ENCODE measurements around the gene WNK2.
A peak's percentile ranks its signal among the peaks of the same experiment; 100 is the strongest.

Gene WNK2

GRCh38 chr9:93151097-93151784 is 32.7 kb upstream of the WNK2 start:
- DNase-seq = no peak
- TF ChIP-seq POLR2A (IDR thresholded peaks at IDR 0.05; ENCODE audit: low read length) (no peak), GATA1 (IDR thresholded peaks at IDR 0.05; ENCODE audit: low read depth, low read length) (no peak)

- DNase-seq = peak; percentile 34 to 42
- TF ChIP-seq POLR2A (IDR thresholded peaks at IDR 0.05; ENCODE audit: low read length) (no peak), GATA1 (IDR thresholded peaks at IDR 0.05; ENCODE audit: low read depth, low read length) (no peak)
Observed at GRCh38 chr9:93154293-93154903, 29.5 kb upstream of the WNK2 start.

- DNase-seq = no peak
- TF ChIP-seq GATA1 (IDR thresholded peaks at IDR 0.05; ENCODE audit: low read depth, low read length) (no peak), POLR2A (IDR thresholded peaks at IDR 0.05; ENCODE audit: low read length) (no peak)
Observed at GRCh38 chr9:93155716-93156474, 28.0 kb upstream of the WNK2 start.

GRCh38 chr9:93156475-93157008 is 27.4 kb upstream of the WNK2 start:
- TF ChIP-seq GATA1 (IDR thresholded peaks at IDR 0.05; ENCODE audit: low read depth, low read length) (no peak), POLR2A (IDR thresholded peaks at IDR 0.05; ENCODE audit: low read length) (no peak)
- no peak for DNase-seq

GRCh38 chr9:93159601-93160471 is 24.1 kb upstream of the WNK2 start:
- TF ChIP-seq GATA1 (IDR thresholded peaks at IDR 0.05; ENCODE audit: low read depth, low read length) (no peak), POLR2A (IDR thresholded peaks at IDR 0.05; ENCODE audit: low read length) (no peak)
- peak; percentile 73 to 77 for DNase-seq

GRCh38 chr9:93161786-93162562 is 22.0 kb upstream of the WNK2 start:
- DNase-seq = no peak
- TF ChIP-seq POLR2A (IDR thresholded peaks at IDR 0.05; ENCODE audit: low read length) = no peak
- no peak for TF ChIP-seq GATA1 (IDR thresholded peaks at IDR 0.05; ENCODE audit: low read depth, low read length)

GRCh38 chr9:93164085-93164484 is 19.9 kb upstream of the WNK2 start:
- DNase-seq = no peak
- no peak for TF ChIP-seq GATA1 (IDR thresholded peaks at IDR 0.05; ENCODE audit: low read depth, low read length)
- TF ChIP-seq POLR2A (IDR thresholded peaks at IDR 0.05; ENCODE audit: low read length) = no peak

GRCh38 chr9:93166699-93167098 is 17.2 kb upstream of the WNK2 start:
- TF ChIP-seq GATA1 (IDR thresholded peaks at IDR 0.05; ENCODE audit: low read depth, low read length) = no peak
- no peak for TF ChIP-seq POLR2A (IDR thresholded peaks at IDR 0.05; ENCODE audit: low read length)
- peak in 1 of 2 experiments; percentile 12 for DNase-seq

GRCh38 chr9:93167185-93167584 is 16.8 kb upstream of the WNK2 start:
- DNase-seq = no peak
- no peak for TF ChIP-seq POLR2A (IDR thresholded peaks at IDR 0.05; ENCODE audit: low read length)
- no peak for TF ChIP-seq GATA1 (IDR thresholded peaks at IDR 0.05; ENCODE audit: low read depth, low read length)

- DNase-seq = no peak
Observed at GRCh38 chr9:93167838-93168237, 16.1 kb upstream of the WNK2 start.

GRCh38 chr9:93168581-93168980 is 15.4 kb upstream of the WNK2 start:
- no peak for DNase-seq
- TF ChIP-seq GATA1 (IDR thresholded peaks at IDR 0.05; ENCODE audit: low read depth, low read length) = no peak
- TF ChIP-seq POLR2A (IDR thresholded peaks at IDR 0.05; ENCODE audit: low read length) = no peak

More at GRCh38 chr9:93167838-93168237, 16.1 kb upstream of the WNK2 start:
- TF ChIP-seq GATA1 (IDR thresholded peaks at IDR 0.05; ENCODE audit: low read depth, low read length) (no peak), POLR2A (IDR thresholded peaks at IDR 0.05; ENCODE audit: low read length) (no peak)

- no peak for DNase-seq
- no peak for TF ChIP-seq GATA1 (IDR thresholded peaks at IDR 0.05; ENCODE audit: low read depth, low read length)
- no peak for TF ChIP-seq POLR2A (IDR thresholded peaks at IDR 0.05; ENCODE audit: low read length)
Observed at GRCh38 chr9:93169444-93169843, 14.5 kb upstream of the WNK2 start.

GRCh38 chr9:93170571-93170970 is 13.4 kb upstream of the WNK2 start:
- no peak for DNase-seq
- no peak for TF ChIP-seq GATA1 (IDR thresholded peaks at IDR 0.05; ENCODE audit: low read depth, low read length)
- TF ChIP-seq POLR2A (IDR thresholded peaks at IDR 0.05; ENCODE audit: low read length) = no peak
